IMR-90 (cell line): ENCODE measurements around the gene BCDIN3D. TPM values are rescaled to one million over a fixed set of nuclear protein-coding genes. Genes with fewer than 3 reads are reported as not detected.

ENCODE experiments used
- BHLHE40 ChIP-seq: fragments of 150-350 bp; IDR thresholded peaks from 2 replicates; pipeline ENCODE4 v1.6.1; 2016; ENCODE audit warnings: mild to moderate bottlenecking, low read depth, low read length
- polyA plus RNA-seq, 3 experiments: library from polyadenylated mRNA; depleted of rRNA; stranded (reverse); fragments of >200 nt; gene quantifications; 2 replicates each; pipeline ENCODE4 v1.2.3, GENCODE V29; 2012; ENCODE audit warnings: low replicate concordance in 1 of 3
- total RNA-seq: library from RNA; depleted of rRNA; stranded (reverse); fragments of >200 nt; gene quantifications from 2 replicates; pipeline ENCODE4 v1.2.3, GENCODE V29; 2012
- TF ChIP-seq, protein P1 (sequence below): fragments of 150-350 bp; IDR thresholded peaks from 2 replicates; pipeline ENCODE4 v1.6.1; 2017; ENCODE audit warnings: mild to moderate bottlenecking, antibody characterized with exemption, low read length, low read depth

The BCDIN3D gene
- total and polyA plus RNA-seq, 2 of the 4 experiments (the other 2 are of a cell fraction) = 2.3 TPM

- TF ChIP-seq, protein P1, sequence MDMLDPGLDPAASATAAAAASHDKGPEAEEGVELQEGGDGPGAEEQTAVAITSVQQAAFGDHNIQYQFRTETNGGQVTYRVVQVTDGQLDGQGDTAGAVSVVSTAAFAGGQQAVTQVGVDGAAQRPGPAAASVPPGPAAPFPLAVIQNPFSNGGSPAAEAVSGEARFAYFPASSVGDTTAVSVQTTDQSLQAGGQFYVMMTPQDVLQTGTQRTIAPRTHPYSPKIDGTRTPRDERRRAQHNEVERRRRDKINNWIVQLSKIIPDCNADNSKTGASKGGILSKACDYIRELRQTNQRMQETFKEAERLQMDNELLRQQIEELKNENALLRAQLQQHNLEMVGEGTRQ = no peak
- TF ChIP-seq BHLHE40 = no peak
Observed at GRCh38 chr12:49801141-49802063, 41.5 kb downstream of the BCDIN3D start (continued).
